GM19372 (cell line): ENCODE data around the gene MED13L.
A peak's percentile ranks its signal among the peaks of the same experiment; 100 is the strongest.
"Not testable (repeated sequence)": the region's sequence is repeated elsewhere in the genome, so short reads cannot be mapped to it uniquely, and the experiment has no call there.

Source experiments
- ATAC-seq: cut with Tn5 transposase; IDR thresholded peaks from one replicate; pipeline ENCODE4 v1.9.1; 2021; ENCODE audit warnings: mild to moderate bottlenecking, low read depth, moderate library complexity; ENCODE audit not compliant: unreplicated experiment

MED13L gene

GRCh38 chr12:116137318-116137717 is 140.2 kb downstream of the MED13L start:
- no peak for ATAC-seq

DNA sequence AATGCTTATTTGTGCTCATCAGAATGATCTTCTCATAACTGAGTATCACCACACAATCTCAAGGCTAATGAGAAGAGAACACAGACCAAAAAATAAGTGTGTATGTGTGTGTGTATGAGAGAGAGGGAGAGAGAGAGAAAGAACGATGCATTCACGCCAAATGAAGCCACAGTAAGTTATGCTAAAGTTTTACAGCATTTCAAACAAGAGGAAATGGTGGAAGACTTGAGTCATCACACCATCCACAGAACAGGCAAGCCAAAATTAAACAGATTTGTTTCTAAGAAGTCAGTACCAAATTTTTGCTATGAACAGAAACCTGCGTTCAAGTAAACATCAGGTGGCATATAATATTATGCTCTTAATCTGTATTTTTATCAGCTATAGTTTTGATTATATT is 141.2 kb downstream of the MED13L start:
- no peak for ATAC-seq

DNA sequence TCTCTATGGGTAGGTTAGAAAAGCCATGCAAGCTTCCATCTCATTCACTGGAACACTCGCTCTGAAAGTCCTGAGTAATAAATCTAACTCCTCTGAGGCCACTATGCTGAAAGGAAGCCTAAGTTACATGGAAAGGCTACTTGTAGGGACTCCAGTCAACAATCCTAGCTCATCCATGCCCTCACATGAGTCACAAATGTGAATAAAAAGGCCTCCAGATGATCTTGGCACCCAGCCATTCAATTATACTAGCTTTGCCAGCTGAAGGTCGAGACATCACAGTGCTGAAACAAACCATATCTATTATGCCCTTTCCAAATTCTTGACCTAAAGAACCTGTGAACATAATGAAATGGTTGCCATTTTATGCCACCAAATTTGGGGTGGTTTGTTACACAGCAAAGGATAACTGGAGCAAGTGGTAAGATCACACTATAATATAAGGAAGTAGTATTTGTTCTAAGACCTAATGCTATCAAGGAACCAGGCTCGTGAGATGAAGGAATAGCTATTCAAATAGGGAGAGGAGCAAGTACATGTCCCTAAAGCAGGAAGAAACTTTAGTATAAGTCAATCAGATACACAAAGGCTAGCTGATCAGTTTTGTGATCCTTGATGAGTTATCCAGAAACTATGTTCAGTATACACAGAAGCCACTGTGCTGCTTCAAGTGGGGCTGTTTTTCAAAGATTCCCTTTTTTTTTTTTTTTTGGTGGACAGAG is 142.1 kb downstream of the MED13L start:
- no peak for ATAC-seq

- no peak for ATAC-seq
Measured at GRCh38 chr12:116133636-116134214, 143.8 kb downstream of the MED13L start.

- no peak for ATAC-seq
Measured at GRCh38 chr12:116133149-116133548, 144.3 kb downstream of the MED13L start.

- not testable (repeated sequence) for ATAC-seq
Measured at GRCh38 chr12:116131987-116132386, 145.5 kb downstream of the MED13L start.

GRCh38 chr12:116131176-116131575 is 146.3 kb downstream of the MED13L start:
- no peak for ATAC-seq

GRCh38 chr12:116130431-116130830 is 147.1 kb downstream of the MED13L start:
- no peak for ATAC-seq

DNA sequence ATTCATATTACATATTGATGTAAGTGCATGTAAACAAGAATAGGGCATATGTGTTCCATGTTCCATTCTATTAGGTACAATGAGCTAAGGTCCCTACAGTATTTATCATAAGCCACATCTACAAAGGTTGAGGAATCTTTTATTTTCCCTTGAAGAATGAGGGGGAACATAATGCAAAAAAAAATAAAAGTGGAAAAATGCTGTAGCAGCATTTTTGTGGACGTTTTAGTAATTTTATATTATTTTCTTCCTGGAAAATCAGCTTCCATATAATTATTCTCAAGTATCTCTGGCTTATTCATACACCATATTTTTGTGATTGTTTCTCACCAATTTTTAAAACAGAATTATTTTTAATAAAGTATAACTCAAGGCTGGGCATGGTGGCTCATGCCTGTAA is 148.7 kb downstream of the MED13L start:
- no peak for ATAC-seq

GRCh38 chr12:116127859-116128258 is 149.6 kb downstream of the MED13L start:
- no peak for ATAC-seq

DNA sequence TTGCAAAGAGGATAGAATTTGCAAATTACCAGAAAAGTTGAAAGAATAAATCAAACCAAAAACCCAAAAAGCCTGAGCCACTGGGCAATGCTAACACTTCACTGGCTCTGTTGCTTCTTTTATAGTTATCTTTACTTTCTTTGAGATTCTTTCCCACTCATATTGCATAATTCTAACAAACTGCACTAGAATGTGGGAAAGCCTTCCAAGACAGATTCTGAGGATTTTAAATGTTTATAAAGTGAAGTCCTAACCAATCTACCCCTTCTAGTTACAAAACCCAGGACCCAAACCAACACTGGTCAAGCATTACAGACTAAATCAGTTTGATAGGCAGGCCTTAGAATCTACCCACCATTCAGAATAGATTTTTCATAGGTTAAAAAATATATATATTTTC is 150.9 kb downstream of the MED13L start:
- no peak for ATAC-seq

DNA sequence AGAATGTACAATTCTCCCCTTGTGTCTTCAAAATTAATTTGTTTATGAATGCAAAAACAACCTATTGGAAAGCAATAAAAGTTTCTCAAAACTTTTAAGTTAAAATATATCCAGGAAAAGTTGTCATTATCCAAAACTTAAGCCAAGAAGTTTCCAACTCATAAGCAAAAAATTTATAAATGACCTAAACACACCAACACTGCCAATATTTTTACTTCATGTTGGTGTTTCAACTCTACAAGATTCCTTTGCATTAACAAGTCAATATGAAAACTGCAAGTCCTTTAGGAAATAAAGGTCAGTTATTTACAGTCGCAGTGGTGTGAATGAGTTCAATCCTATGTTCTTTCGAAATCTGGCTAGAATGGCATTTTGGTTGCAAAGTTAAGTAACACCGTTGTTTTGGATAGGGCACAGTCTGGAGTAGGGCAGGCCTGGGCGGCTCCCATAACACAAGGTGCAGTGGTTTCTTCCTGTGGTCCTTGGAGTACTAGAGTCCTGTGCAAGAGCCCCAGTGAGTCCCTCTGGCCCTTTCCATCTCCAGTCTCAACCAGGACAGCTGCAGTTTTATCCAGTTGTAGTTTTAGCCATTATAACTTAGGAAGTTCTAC is 151.4 kb downstream of the MED13L start:
- ATAC-seq = no peak

DNA sequence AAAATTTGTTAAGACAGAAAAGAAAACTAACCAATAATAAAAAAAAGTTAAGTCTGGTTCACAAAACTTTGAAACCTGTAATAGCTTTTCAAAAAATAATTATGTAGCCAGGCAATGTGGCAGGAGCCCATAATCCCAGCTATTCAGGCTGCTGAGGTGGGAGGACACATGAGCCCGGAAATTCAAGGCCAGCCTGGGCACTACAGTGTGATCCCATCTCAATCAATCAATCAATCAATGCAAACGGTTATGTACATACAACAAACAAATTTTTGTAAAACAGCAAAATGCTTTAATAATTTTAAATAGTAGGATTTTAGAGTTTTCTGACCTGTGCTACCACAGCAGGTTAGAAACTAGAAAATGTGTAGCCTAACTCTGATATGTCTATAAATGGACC is 152.4 kb downstream of the MED13L start:
- no peak for ATAC-seq

DNA sequence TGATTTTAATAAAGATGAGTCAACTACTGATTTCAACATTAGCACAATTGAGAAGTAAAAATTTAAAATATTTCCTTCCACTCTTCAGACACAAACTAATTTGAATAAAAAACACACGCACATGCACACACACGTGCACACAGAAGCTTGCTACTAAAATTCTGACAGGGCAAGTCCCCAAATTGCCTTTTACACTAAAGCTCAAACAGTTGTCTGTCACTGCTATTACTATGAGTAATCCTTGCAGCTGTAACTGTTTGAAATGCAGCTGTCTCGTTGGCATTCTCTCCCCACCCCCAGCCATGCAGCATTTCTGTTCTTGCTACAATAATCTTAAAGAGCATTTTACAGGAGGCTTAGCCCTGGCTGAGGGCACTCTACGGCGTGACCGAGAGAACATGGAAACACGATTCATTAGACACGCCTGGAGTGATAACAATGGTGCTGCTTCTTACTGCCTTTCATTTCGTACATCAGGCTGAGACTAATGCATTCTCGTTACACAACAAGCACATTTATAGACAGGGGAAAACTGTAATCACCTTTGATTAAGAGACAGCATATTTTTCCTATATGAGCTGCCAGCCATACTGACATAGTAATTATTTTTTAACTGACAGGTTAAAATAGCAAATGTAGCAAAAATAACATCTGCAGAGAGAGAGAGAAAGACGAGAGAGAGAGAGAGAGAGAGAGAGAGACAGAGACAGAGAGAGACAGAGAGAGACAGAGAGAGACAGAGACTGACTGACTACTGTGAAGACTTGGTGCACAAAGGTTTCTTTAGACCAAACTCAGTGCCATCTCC is 153.8 kb downstream of the MED13L start:
- peak; percentile 79 for ATAC-seq

- no peak for ATAC-seq
Measured at GRCh38 chr12:116122628-116123027, 154.9 kb downstream of the MED13L start.

DNA sequence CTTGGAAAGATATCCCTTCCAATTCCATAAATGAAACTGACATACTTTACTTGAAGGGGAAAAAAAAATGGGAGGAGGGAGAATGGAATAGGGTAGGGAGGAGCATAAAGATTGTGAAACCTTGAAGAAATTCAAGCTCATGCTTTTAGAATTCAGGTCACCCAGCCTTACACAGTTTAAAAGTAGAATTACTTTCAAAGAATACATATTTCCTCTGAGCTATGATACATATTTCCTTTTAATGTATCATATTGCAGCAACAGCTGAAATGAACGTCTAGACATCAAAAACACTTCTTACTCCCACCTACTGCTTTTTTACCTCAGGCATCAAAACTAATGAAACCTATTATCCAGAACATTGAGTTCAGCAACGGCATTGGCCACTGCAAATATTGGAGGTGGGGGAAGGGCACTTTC is 156.0 kb downstream of the MED13L start:
- ATAC-seq = no peak

DNA sequence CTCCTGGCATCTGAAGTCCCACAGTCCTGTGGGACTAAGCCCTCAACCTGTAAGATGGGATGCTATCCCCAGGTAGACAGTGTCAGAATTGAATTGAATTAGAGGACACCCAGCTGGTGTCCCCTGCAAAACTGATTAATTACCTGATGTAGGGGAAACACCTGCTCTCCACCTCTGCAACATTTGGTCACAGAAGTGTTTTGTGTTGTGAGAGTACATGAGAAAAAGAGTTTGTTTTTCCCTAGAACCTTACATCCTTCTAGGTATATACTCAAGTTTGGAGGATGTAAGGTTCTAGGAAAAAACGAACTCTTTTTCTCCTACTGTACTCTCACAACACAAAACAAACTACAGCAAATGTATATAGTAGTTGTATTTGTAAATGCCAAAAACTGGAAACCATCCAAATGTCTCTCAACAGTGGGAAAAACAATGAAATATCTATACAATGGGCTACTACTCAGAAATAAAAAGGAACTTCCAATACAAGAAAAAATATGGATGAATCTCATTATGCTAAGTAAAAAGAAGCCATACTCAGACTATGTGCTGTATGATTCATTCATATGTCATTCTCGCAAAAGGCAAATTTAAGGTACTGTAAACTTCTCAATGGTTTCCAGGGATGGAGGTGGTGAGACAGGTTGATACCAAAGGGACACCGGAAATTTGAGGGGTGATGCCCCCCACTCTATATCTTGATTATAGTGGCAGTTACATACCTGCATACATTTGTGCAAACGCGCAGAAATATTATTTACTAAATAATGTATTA is 160.7 kb downstream of the MED13L start:
- no peak for ATAC-seq

GRCh38 chr12:116113398-116114130 is 163.9 kb downstream of the MED13L start:
- no peak for ATAC-seq

GRCh38 chr12:116106870-116107269 is 170.6 kb downstream of the MED13L start:
- ATAC-seq = no peak
